ENCODE data around the gene COPS7A. TPM values are rescaled to one million over a fixed set of nuclear protein-coding genes. Genes with fewer than 3 reads are reported as not detected.

COPS7A gene
- total and polyA plus RNA-seq, 11 donors: 54.1 to 108 (median 82.6) TPM

DNA sequence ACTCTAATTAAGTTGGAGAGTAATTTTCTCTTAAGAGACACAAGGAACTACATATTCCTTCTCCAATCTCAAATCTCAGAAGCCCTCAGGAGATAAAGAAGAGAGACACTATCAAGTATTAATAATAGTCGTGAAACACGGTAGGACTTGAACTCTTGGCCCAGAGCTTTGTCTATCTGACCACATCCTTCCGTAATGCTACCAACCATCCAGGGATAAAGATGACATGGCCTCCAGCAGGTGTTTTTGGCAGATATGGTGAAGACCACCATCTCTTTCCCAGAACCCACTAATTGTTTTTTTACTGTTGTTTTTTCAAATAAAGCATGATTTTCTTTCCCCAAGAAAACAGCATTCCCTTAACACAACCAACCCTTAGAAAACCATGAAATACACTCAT is 38.0 kb upstream of the COPS7A start:
- H3K9me3 ChIP-seq: no peaks in the 10 kb centered on the region
- DNase-seq (no peak), ATAC-seq (no peak)
- peaks cover 0 to 51% (median 34%) of the 10 kb centered on the region in 12 donors for H3K4me1 ChIP-seq
- WGBS, 4 donors: 59 to 75% (median 66%) methylated on average over 3 of the region's 3 CpGs
- TF ChIP-seq POLR2A (IDR thresholded peaks at IDR 0.05): no peak
- no peak for TF ChIP-seq CTCF (IDR thresholded peaks at IDR 0.05)
- intact Hi-C loops (cut with DNase I): loop anchor here in 4 of 10 donors (2.0 to 5.0 kb wide), 4 partner anchors 17 to 71 kb away; partner anchors contain the start of gene COPS7A (in 1 of the 4)
- no peak overlapping the region for H3K27ac ChIP-seq
- H3K27me3 ChIP-seq: no peaks in the 10 kb centered on the region
- no peak overlapping the region for H3K4me3 ChIP-seq
- peaks cover 0 to 56% (median 24%) of the 10 kb centered on the region in 9 donors for H3K36me3 ChIP-seq

GRCh38 chr12:6688543-6688998 is 35.3 kb upstream of the COPS7A start:
- 1 to 3% (median 2%) methylated on average over 10 to 13 of the region's 13 CpGs for WGBS, 4 donors
- intact Hi-C loops (cut with DNase I): loop anchor here in 4 of 10 donors (2.0 to 5.0 kb wide), 5 partner anchors 26 to 72 kb away; partner anchors contain the start of genes COPS7A (in 2 of the 4), ING4 (in 1 of the 4) and MLF2 (in 1 of the 4)
- Histone ChIP-seq H3K4me3 (peak overlapping the region; percentile 67 to 100 (median 88)), H3K9me3 (no peaks in the 10 kb centered on the region), H3K27ac (peak overlapping the region; percentile 88 to 100 (median 99)), H3K4me1 (peaks cover 0 to 54% (median 34%) of the 10 kb centered on the region in 12 donors), H3K27me3 (no peaks in the 10 kb centered on the region), H3K36me3 (peaks cover 0 to 34% (median 8%) of the 10 kb centered on the region in 9 donors)
- no peak for TF ChIP-seq POLR2A (IDR thresholded peaks at IDR 0.05)
- no peak for TF ChIP-seq CTCF (IDR thresholded peaks at IDR 0.05)
- ATAC-seq: peak in 2 of 4 donors; percentile 1 to 60
- peak in 1 of 5 donors; percentile 53 for DNase-seq

GRCh38 chr12:6688999-6689882 is 34.6 kb upstream of the COPS7A start, which contains the start of gene ZNF384:
ZNF384 (minus strand) TSS chr12:6689375; CDS start chr12:6679520, 9,855 bp downstream.
- WGBS, 4 donors: 0 to 1% (median 1%) methylated on average over 52 to 72 of the region's 72 CpGs
- ATAC-seq: peak; percentile 92 to 97 (median 94)
- Histone ChIP-seq H3K27me3 (no peaks in the 10 kb centered on the region), H3K4me3 (peak within 1 kb of the TSS; percentile 67 to 100 (median 88)), H3K9me3 (no peaks in the 10 kb centered on the region), H3K27ac (peak within 1 kb of the TSS; percentile 88 to 100 (median 99)), H3K36me3 (peaks cover 0 to 27% (median 1%) of the 10 kb centered on the region in 9 donors), H3K4me1 (peaks cover 0 to 50% (median 33%) of the 10 kb centered on the region in 12 donors)
- peak; percentile 97 to 99 (median 98) for DNase-seq
- intact Hi-C loops (cut with DNase I): loop anchor here in 8 of 10 donors (1.0 to 5.0 kb wide), 6 partner anchors 26 to 72 kb away; partner anchors contain the start of genes ING4 (in 8 of the 8), COPS7A (in 2 of the 8) and MLF2 (in 1 of the 8)
- TF ChIP-seq POLR2A (IDR thresholded peaks at IDR 0.05) (peak in 1 of 2 donors; percentile 58), CTCF (IDR thresholded peaks at IDR 0.05) (peak in 5 of 12 donors; percentile 8 to 37 (median 21))

Data from heart left ventricle (tissue), 16 donors.